GM18502 (cell line): ENCODE measurements around the gene TBX6.
"Not testable (repeated sequence)": the region's sequence is repeated elsewhere in the genome, so short reads cannot be mapped to it uniquely, and the experiment has no call there.

Experiments used
- ATAC-seq: cut with Tn5 transposase; IDR thresholded peaks from one replicate; pipeline ENCODE4 v1.9.1; 2021; ENCODE audit warnings: mild to moderate bottlenecking; ENCODE audit not compliant: unreplicated experiment, poor library complexity

The TBX6 gene

GRCh38 chr16:30091474-30092372 is at the start of gene TBX6:
Gene TBX6, minus strand, starts transcription at chr16:30091924. Its CDS starts 731 bp downstream, at chr16:30091193.
- peak; percentile 71 for ATAC-seq

GRCh38 chr16:30139583-30140481 is 48.1 kb upstream of the TBX6 start:
- no peak for ATAC-seq

- no peak for ATAC-seq
Observed at GRCh38 chr16:30137897-30138296, 46.2 kb upstream of the TBX6 start.

GRCh38 chr16:30136971-30137605 is 45.4 kb upstream of the TBX6 start:
- no peak for ATAC-seq

GRCh38 chr16:30132591-30132990 is 40.9 kb upstream of the TBX6 start:
- no peak for ATAC-seq

- no peak for ATAC-seq
Observed at GRCh38 chr16:30131869-30132475, 40.2 kb upstream of the TBX6 start.

GRCh38 chr16:30127993-30128392 is 36.3 kb upstream of the TBX6 start:
- ATAC-seq, result no peak

GRCh38 chr16:30125690-30126089 is 34.0 kb upstream of the TBX6 start:
- not testable (repeated sequence) for ATAC-seq

- ATAC-seq, result no peak
Observed at GRCh38 chr16:30124985-30125379, 33.3 kb upstream of the TBX6 start.

- peak; percentile 17 for ATAC-seq
Observed at GRCh38 chr16:30122604-30123160, 31.0 kb upstream of the TBX6 start.

- no peak for ATAC-seq
Observed at GRCh38 chr16:30121741-30122571, 30.2 kb upstream of the TBX6 start.

GRCh38 chr16:30120340-30121105 is 28.8 kb upstream of the TBX6 start:
- ATAC-seq, result no peak

GRCh38 chr16:30119428-30119827 is 27.7 kb upstream of the TBX6 start:
- no peak for ATAC-seq

- ATAC-seq, result no peak
Observed at GRCh38 chr16:30117768-30118167, 26.0 kb upstream of the TBX6 start.

GRCh38 chr16:30116291-30117207 is 24.8 kb upstream of the TBX6 start:
- no peak for ATAC-seq

- ATAC-seq, result no peak
Observed at GRCh38 chr16:30115238-30115637, 23.5 kb upstream of the TBX6 start.

- ATAC-seq, result not testable (repeated sequence)
Observed at GRCh38 chr16:30114833-30115232, 23.1 kb upstream of the TBX6 start.
